SK-N-SH (cell line): ENCODE results near the gene PDK2. TPM values are rescaled to one million over a fixed set of nuclear protein-coding genes. Genes with fewer than 3 reads are reported as not detected.

Source experiments
- CTCF ChIA-PET: fragments of 300-600, 350-600 bp; formaldehyde crosslinking; extraction: SDS; loops from one replicate; lab custom pipeline; 2021; lab: Yijun Ruan, JAX
- POLR2A ChIA-PET: fragments of 350-600 bp; sonication (Branson Sonifier 250); formaldehyde crosslinking; extraction: SDS; loops from one replicate; lab custom pipeline; 2020; ENCODE audit warnings: antibody characterized with exemption, inconsistent platforms; lab: Yijun Ruan, JAX
- DNase-seq: peaks from one replicate; pipeline ENCODE4 v3.0.0; 2012
- H2AFZ ChIP-seq: fragments of 200-600 bp; sonication (generic); 2 replicates; pipeline ENCODE4 v1.8.1; 2016; ENCODE audit warnings: antibody characterized with exemption, mild to moderate bottlenecking, low read depth
- H3F3A ChIP-seq: fragments of 200-600 bp; sonication (generic); replicated peaks from 2 replicates; pipeline ENCODE3; 2016; ENCODE audit warnings: antibody characterized with exemption, mild to moderate bottlenecking; ENCODE audit not compliant: insufficient read depth
- H3K27ac ChIP-seq, 2 experiments: fragments of 200-500 bp in 1 of 2; fragments of 200-600 bp in 1 of 2; sonication (Bioruptor generic) in 1 of 2; sonication (generic), shearing (Covaris generic) in 1 of 2; 2 replicates each; pipeline versions ENCODE4 v1.5.1 to v1.6.1; 2014 to 2016; ENCODE audit warnings: low read depth in 2 of 2, inconsistent platforms in 1 of 2, low read length in 1 of 2, mild to moderate bottlenecking in 1 of 2, mixed read lengths in 1 of 2
- H3K27me3 ChIP-seq: fragments of 200-600 bp; sonication (generic), shearing (Covaris generic); 2 replicates; pipeline ENCODE4 v1.6.1; 2016; ENCODE audit warnings: mixed run types; ENCODE audit not compliant: insufficient read depth
- H3K36me3 ChIP-seq, 2 experiments: fragments of 200-500 bp in 1 of 2; fragments of 200-600 bp in 1 of 2; sonication (Bioruptor generic) in 1 of 2; sonication (generic) in 1 of 2; replicated peaks in 1 of 2; 2 replicates each; pipeline versions ENCODE3 to v1.5.1; 2014 to 2016; ENCODE audit warnings: low read length in 1 of 2, mild to moderate bottlenecking in 1 of 2; ENCODE audit not compliant: insufficient read depth in 2 of 2, control insufficient read depth in 1 of 2
- H3K4me1 ChIP-seq, 2 experiments: fragments of 200-500 bp in 1 of 2; fragments of 200-600 bp in 1 of 2; sonication (Bioruptor generic) in 1 of 2; sonication (generic), shearing (Covaris generic) in 1 of 2; 2 replicates each; pipeline versions ENCODE4 v1.5.1 to v1.6.1; 2014 to 2016; ENCODE audit warnings: low read depth in 1 of 2, low read length in 1 of 2, mixed run types in 1 of 2; ENCODE audit not compliant: insufficient read depth in 2 of 2, control insufficient read depth in 1 of 2
- H3K4me2 ChIP-seq: fragments of 200-600 bp; sonication (generic), shearing (Covaris generic); 2 replicates; pipeline ENCODE4 v1.6.1; 2017; ENCODE audit warnings: mixed run types
- H3K4me3 ChIP-seq, 2 experiments: fragments of 200-500 bp in 1 of 2; fragments of 200-600 bp in 1 of 2; sonication (Bioruptor generic) in 1 of 2; sonication (generic), shearing (Covaris generic) in 1 of 2; 2 replicates each; pipeline versions ENCODE4 v1.5.1 to v1.8.1; 2014 to 2016; ENCODE audit warnings: low read depth in 2 of 2, inconsistent platforms in 1 of 2, low read length in 1 of 2, mild to moderate bottlenecking in 1 of 2, mixed read lengths in 1 of 2, moderate library complexity in 1 of 2
- H3K79me2 ChIP-seq: fragments of 200-600 bp; sonication (generic); 2 replicates; pipeline ENCODE4 v1.8.1; 2017; ENCODE audit warnings: mild to moderate bottlenecking; ENCODE audit not compliant: insufficient read depth
- H3K9ac ChIP-seq: fragments of 200-600 bp; sonication (generic); 2 replicates; pipeline ENCODE4 v1.6.1; 2017; ENCODE audit warnings: mixed run types
- H3K9me2 ChIP-seq: fragments of 200-600 bp; sonication (generic); 2 replicates; pipeline ENCODE4 v1.6.1; 2017; ENCODE audit warnings: mixed run types
- H3K9me3 ChIP-seq: fragments of 200-600 bp; sonication (generic); 2 replicates; pipeline ENCODE4 v1.6.1; 2017; ENCODE audit warnings: mixed run types, mild to moderate bottlenecking, moderate library complexity
- H4K20me1 ChIP-seq: fragments of 200-600 bp; sonication (generic); 2 replicates; pipeline ENCODE4 v1.6.1; 2017; ENCODE audit warnings: mild to moderate bottlenecking, mixed run types; ENCODE audit not compliant: insufficient read depth
- CHD2 ChIP-seq: fragments of 150-350 bp; IDR thresholded peaks from 2 replicates; pipeline ENCODE4 v1.6.1; 2018; ENCODE audit warnings: low read length; ENCODE audit not compliant: partially characterized antibody
- CTCF ChIP-seq: fragments of 200-600 bp; sonication (generic); IDR thresholded peaks from 2 replicates; pipeline ENCODE4 v1.6.1; 2017; ENCODE audit warnings: antibody characterized with exemption, mild to moderate bottlenecking, moderate library complexity
- ELF1 ChIP-seq: IDR thresholded peaks from 2 replicates; pipeline ENCODE4 v1.4.0; 2012
- EP300 ChIP-seq, 2 experiments: IDR thresholded peaks; 2 replicates each; pipeline versions ENCODE4 v1.4.0 to v1.6.1; 2012; ENCODE audit warnings: borderline replicate concordance in 1 of 2, low read depth in 1 of 2, low read length in 1 of 2
- EZH2phosphoT487 ChIP-seq: fragments of 200-600 bp; sonication (generic); IDR thresholded peaks from 2 replicates; pipeline ENCODE4 v1.6.1; 2017; ENCODE audit warnings: low read depth, mixed run types, mild to moderate bottlenecking, antibody characterized with exemption, moderate library complexity, borderline replicate concordance
- FOXJ3 ChIP-seq: sonication (generic); formaldehyde crosslinking; IDR thresholded peaks from 2 replicates; pipeline ENCODE4 v1.5.1; 2020; ENCODE audit warnings: mild to moderate bottlenecking, missing genetic modification reagents
- FOXM1 ChIP-seq: IDR thresholded peaks from 2 replicates; pipeline ENCODE4 v1.4.0; 2012; ENCODE audit warnings: low read depth, mild to moderate bottlenecking
- IRF3 ChIP-seq: fragments of 150-350 bp; IDR thresholded peaks from 2 replicates; pipeline ENCODE4 v1.6.1; 2016; ENCODE audit warnings: mild to moderate bottlenecking, low read depth, low read length
- JUND ChIP-seq: IDR thresholded peaks from 2 replicates; pipeline ENCODE4 v1.4.0; 2012
- NRF1 ChIP-seq: IDR thresholded peaks from 2 replicates; pipeline ENCODE4 v1.6.1; 2012; ENCODE audit warnings: low read depth, mild to moderate bottlenecking, low read length
- REST ChIP-seq: IDR thresholded peaks from 2 replicates; pipeline ENCODE4 v1.6.1; 2012; ENCODE audit warnings: mild to moderate bottlenecking, low read depth, low read length, moderate library complexity
- RXRA ChIP-seq: IDR thresholded peaks from 2 replicates; pipeline ENCODE4 v1.4.0; 2012; ENCODE audit warnings: low read depth, mild to moderate bottlenecking, borderline replicate concordance
- SMC3 ChIP-seq: IDR thresholded peaks from 2 replicates; pipeline ENCODE4 v1.6.1; 2012; ENCODE audit warnings: low read depth, low read length, improper control_type of control experiment
- TAF1 ChIP-seq: IDR thresholded peaks from 2 replicates; pipeline ENCODE4 v1.6.1; 2012; ENCODE audit warnings: low read depth, mild to moderate bottlenecking, low read length, moderate library complexity, borderline replicate concordance
- USF1 ChIP-seq: IDR thresholded peaks from 2 replicates; pipeline ENCODE4 v1.4.0; 2012; ENCODE audit warnings: low read depth, borderline replicate concordance
- YY1 ChIP-seq: IDR thresholded peaks from 2 replicates; pipeline ENCODE4 v1.4.0; 2012; ENCODE audit warnings: low read depth, mild to moderate bottlenecking
- ZBTB33 ChIP-seq: IDR thresholded peaks from 2 replicates; pipeline ENCODE4 v1.4.0; 2012; ENCODE audit warnings: low read depth, borderline replicate concordance
- WGBS: methylation state at CpG from one replicate; pipeline ENCODE4 v1.1.6; 2017; ENCODE audit warnings: low lambda C conversion rate; 5-methylcytosine and 5-hydroxymethylcytosine counted together
- polyA plus RNA-seq, 3 experiments: library from polyadenylated mRNA; depleted of rRNA; stranded (reverse); fragments of >200 nt; gene quantifications; 2 replicates each; pipeline ENCODE4 v1.2.3, GENCODE V29; 2012

PDK2 gene
- polyA plus RNA-seq, 1 of the 3 experiments (the other 2 are of a cell fraction) = 124 TPM

GRCh38 chr17:50093246-50093645 is 1.9 kb upstream of the PDK2 start:
- no peak overlapping the region for H3K4me3 ChIP-seq
- WGBS = 93% methylated on average over 3 of the region's 3 CpGs
- no peak overlapping the region for H3K9ac ChIP-seq
- ChIA-PET POLR2A (interaction anchor here (1.5 kb wide), 1 partner anchor 39 kb away, joined by 3 read pairs; no protein-coding TSS in a partner anchor), CTCF (interaction anchor here (0.7 to 15.0 kb wide), 25 partner anchors 10 to 230 kb away, joined by 3 to 297 read pairs (median 18); partner anchors contain the start of genes COL1A1 and ITGA3)
- no peak overlapping the region for H2AFZ ChIP-seq
- no peak for TF ChIP-seq REST
- no peak for TF ChIP-seq FOXM1
- TF ChIP-seq IRF3 = no peak
- no peak for TF ChIP-seq EP300 (IDR thresholded peaks at IDR 0.05; ENCODE audit: borderline replicate concordance in 1 of 2, low read depth in 1 of 2, low read length in 1 of 2)
- TF ChIP-seq CTCF = no peak
- TF ChIP-seq CHD2 = no peak
- no peak for TF ChIP-seq EZH2phosphoT487
- TF ChIP-seq SMC3 = no peak
- no peak for TF ChIP-seq YY1
- TF ChIP-seq ZBTB33 = 0 out of 2 replicates have a peak, but pooled peaks have one; percentile 5
- TF ChIP-seq JUND = peak; percentile 18; the same call in 1 of the 2 replicates
- TF ChIP-seq ELF1 = 0 out of 2 replicates have a peak, but pooled peaks have one; percentile 18
- TF ChIP-seq FOXJ3 (CRISPR knock-in tag) = no peak
- TF ChIP-seq USF1 = no peak
- no peak for TF ChIP-seq RXRA
- TF ChIP-seq TAF1 = no peak
- no peak for TF ChIP-seq NRF1
- H3K27ac ChIP-seq = peak overlapping the region in 1 of 2 experiments; percentile 64; a peak in 2 of 4 replicates
- H3K79me2 ChIP-seq = peaks cover 6% of the 10 kb centered on the region; the same call in 1 of the 2 replicates
- H3K36me3 ChIP-seq = peaks cover 34 to 40% of the 10 kb centered on the region in 2 experiments
- no peaks in the 10 kb centered on the region for H3K9me2 ChIP-seq
- H3K9me3 ChIP-seq = no peaks in the 10 kb centered on the region
- H3F3A ChIP-seq = peaks cover 73% of the 10 kb centered on the region
- no peak for DNase-seq
- no peaks in the 10 kb centered on the region for H3K27me3 ChIP-seq
- peaks cover 3 to 18% of the 10 kb centered on the region in 2 experiments; a peak in 1 of 4 replicates for H3K4me1 ChIP-seq
- peak overlapping the region; percentile 100; the same call in 1 of the 2 replicates for H3K4me2 ChIP-seq
- H4K20me1 ChIP-seq = peaks cover 53% of the 10 kb centered on the region
